D721Med (cell line): ENCODE measurements around the gene TNFRSF13B.
"Not testable (repeated sequence)": the region's sequence is repeated elsewhere in the genome, so short reads cannot be mapped to it uniquely, and the experiment has no call there.

Experiments
- DNase-seq: peaks from one replicate; pipeline ENCODE4 v3.0.0; 2011; ENCODE audit warnings: low spot score; ENCODE audit not compliant: insufficient read length
- FAIRE-seq: peaks from 2 replicates; lab custom pipeline; 2011; peaks lifted over from hg19 to GRCh38; lab: Jason Lieb, UNC
- TF ChIP-seq, protein P1 (sequence below): IDR thresholded peaks from 2 replicates; pipeline ENCODE4 v1.5.1; 2012; ENCODE audit warnings: mild to moderate bottlenecking, control low read depth; ENCODE audit not compliant: insufficient read depth; ENCODE audit errors: missing control alignments

TNFRSF13B gene

DNA sequence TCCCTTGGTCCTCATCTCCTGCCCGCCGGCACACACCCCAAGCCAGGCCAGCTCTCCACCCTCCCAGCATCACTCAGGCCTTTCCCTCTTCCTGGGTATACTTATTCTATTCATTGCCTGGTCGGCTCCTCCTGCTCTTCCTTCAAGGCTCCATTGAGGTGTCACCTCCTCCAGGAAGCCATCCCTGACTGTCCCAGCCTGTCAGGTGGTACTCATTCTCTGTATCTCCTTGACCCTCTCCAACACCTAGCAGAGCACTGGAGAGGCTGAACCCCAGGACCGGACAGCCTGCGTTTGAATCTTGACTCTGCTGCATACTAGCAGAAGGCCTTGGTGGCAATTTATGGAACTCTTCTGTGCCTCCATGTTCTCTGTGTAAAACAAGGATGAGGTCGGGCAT lies 428 bp upstream of the TNFRSF13B start:
- TF ChIP-seq, protein P1, sequence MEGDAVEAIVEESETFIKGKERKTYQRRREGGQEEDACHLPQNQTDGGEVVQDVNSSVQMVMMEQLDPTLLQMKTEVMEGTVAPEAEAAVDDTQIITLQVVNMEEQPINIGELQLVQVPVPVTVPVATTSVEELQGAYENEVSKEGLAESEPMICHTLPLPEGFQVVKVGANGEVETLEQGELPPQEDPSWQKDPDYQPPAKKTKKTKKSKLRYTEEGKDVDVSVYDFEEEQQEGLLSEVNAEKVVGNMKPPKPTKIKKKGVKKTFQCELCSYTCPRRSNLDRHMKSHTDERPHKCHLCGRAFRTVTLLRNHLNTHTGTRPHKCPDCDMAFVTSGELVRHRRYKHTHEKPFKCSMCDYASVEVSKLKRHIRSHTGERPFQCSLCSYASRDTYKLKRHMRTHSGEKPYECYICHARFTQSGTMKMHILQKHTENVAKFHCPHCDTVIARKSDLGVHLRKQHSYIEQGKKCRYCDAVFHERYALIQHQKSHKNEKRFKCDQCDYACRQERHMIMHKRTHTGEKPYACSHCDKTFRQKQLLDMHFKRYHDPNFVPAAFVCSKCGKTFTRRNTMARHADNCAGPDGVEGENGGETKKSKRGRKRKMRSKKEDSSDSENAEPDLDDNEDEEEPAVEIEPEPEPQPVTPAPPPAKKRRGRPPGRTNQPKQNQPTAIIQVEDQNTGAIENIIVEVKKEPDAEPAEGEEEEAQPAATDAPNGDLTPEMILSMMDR = no peak
- FAIRE-seq (no peak), DNase-seq (no peak)

GRCh38 chr17:16969931-16970906 lies 1.7 kb downstream of the TNFRSF13B start:
- DNase-seq = no peak
- no peak for FAIRE-seq
- TF ChIP-seq, protein P1 = no peak

GRCh38 chr17:16968786-16969185 lies 3.1 kb downstream of the TNFRSF13B start:
- no peak for FAIRE-seq
- TF ChIP-seq, protein P1 = no peak
- no peak for DNase-seq

DNA sequence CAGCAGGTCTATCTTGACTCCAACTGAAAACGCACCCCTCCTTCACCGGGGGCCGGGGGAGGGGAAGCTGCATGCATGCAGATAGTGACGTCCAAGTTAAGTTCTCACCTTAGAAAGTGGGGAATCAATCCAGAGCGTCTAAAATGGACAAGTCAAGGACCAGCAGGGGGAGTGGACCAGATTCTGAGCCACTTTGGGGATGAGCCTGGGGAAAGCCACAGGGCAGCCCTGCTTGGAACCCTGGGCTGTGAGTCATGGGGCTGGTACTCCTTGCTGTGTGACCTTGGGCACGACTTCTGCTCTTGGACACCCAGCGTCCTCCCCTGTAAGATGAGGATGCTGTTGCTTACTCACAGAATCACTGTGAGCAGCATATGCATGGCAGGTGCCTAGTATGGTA lies 9.1 kb downstream of the TNFRSF13B start:
- no peak for DNase-seq
- FAIRE-seq = no peak
- TF ChIP-seq, protein P1 = no peak

GRCh38 chr17:16961792-16962191 lies 10.1 kb downstream of the TNFRSF13B start:
- DNase-seq = no peak
- no peak for FAIRE-seq
- TF ChIP-seq, protein P1 = no peak

- DNase-seq, FAIRE-seq: not testable (repeated sequence)
Measured at GRCh38 chr17:16961022-16961421, 10.9 kb downstream of the TNFRSF13B start.

DNA sequence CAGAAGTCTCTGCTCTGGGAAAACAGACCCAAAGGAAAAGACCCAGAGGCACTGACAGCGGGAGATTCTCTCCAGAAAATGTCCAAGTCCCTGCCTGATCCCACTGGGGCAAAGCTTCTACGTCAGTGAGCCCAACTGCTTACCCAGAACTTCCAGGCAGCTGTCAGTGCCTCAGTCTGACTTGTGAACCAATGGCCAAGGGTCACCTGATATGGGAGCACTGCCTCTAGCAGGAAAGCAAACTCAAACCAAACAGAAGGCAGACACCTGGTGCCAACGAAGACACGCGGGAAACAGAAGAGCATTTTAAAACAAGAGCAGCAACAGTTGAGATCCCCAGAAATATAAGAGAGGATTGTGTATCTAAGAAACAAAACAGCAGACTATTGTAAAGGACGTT lies 16.9 kb downstream of the TNFRSF13B start:
- not testable (repeated sequence) for FAIRE-seq, DNase-seq

- FAIRE-seq = no peak
- no peak for DNase-seq
- TF ChIP-seq, protein P1 = no peak
Measured at GRCh38 chr17:16954521-16954920, 17.4 kb downstream of the TNFRSF13B start.
